Measurements from ENCODE around the gene NUBPL.
"Not testable (repeated sequence)": the region's sequence is repeated elsewhere in the genome, so short reads cannot be mapped to it uniquely, and the experiment has no call there.

NUBPL gene

GRCh38 chr14:31727797-31728196, 166.6 kb downstream of the NUBPL start:
- no peak for DNase-seq

GRCh38 chr14:31740688-31741087, 179.5 kb downstream of the NUBPL start:
- no peak for DNase-seq

GRCh38 chr14:31745741-31746140, 184.5 kb downstream of the NUBPL start:
- DNase-seq, result no peak

- DNase-seq, result no peak
Observed at GRCh38 chr14:31746326-31746725, 185.1 kb downstream of the NUBPL start.

- DNase-seq, result no peak
Observed at GRCh38 chr14:31749275-31749674, 188.1 kb downstream of the NUBPL start.

GRCh38 chr14:31751047-31751446, 189.8 kb downstream of the NUBPL start:
- DNase-seq, result not testable (repeated sequence)

- no peak for DNase-seq
Observed at GRCh38 chr14:31752867-31753661, 191.9 kb downstream of the NUBPL start.

GRCh38 chr14:31758941-31759340, 197.7 kb downstream of the NUBPL start:
- no peak for DNase-seq

- no peak for DNase-seq
Observed at GRCh38 chr14:31760277-31760676, 199.1 kb downstream of the NUBPL start.

GRCh38 chr14:31761325-31761724, 200.1 kb downstream of the NUBPL start:
- DNase-seq, result no peak

GRCh38 chr14:31763041-31763440, 201.8 kb downstream of the NUBPL start:
- no peak for DNase-seq

GRCh38 chr14:31766315-31766892, 205.2 kb downstream of the NUBPL start:
- DNase-seq, result no peak

GRCh38 chr14:31768355-31768754, 207.2 kb downstream of the NUBPL start:
- DNase-seq, result no peak

GRCh38 chr14:31770271-31770670, 209.1 kb downstream of the NUBPL start:
- no peak for DNase-seq

GRCh38 chr14:31774567-31774966, 213.4 kb downstream of the NUBPL start:
- DNase-seq, result no peak

GRCh38 chr14:31777312-31777711, 216.1 kb downstream of the NUBPL start:
- no peak for DNase-seq

- no peak for DNase-seq
Observed at GRCh38 chr14:31781578-31781977, 220.4 kb downstream of the NUBPL start.

- DNase-seq, result no peak
Observed at GRCh38 chr14:31785574-31785973, 224.4 kb downstream of the NUBPL start.

- DNase-seq, result no peak
Observed at GRCh38 chr14:31787377-31787776, 226.2 kb downstream of the NUBPL start.

- no peak for DNase-seq
Observed at GRCh38 chr14:31788340-31788739, 227.1 kb downstream of the NUBPL start.

GRCh38 chr14:31792726-31793125, 231.5 kb downstream of the NUBPL start:
- DNase-seq, result no peak

- not testable (repeated sequence) for DNase-seq
Observed at GRCh38 chr14:31797946-31798345, 236.7 kb downstream of the NUBPL start.

GRCh38 chr14:31802838-31803237, 241.6 kb downstream of the NUBPL start:
- DNase-seq, result no peak

Data from nucleus accumbens (tissue), 56 donors.